ENCODE data around the gene THSD7A. TPM values are rescaled to one million over a fixed set of nuclear protein-coding genes. Genes with fewer than 3 reads are reported as not detected.

The THSD7A gene
- total RNA-seq, 1 donor from 2014 or later = 3.5 TPM

DNA sequence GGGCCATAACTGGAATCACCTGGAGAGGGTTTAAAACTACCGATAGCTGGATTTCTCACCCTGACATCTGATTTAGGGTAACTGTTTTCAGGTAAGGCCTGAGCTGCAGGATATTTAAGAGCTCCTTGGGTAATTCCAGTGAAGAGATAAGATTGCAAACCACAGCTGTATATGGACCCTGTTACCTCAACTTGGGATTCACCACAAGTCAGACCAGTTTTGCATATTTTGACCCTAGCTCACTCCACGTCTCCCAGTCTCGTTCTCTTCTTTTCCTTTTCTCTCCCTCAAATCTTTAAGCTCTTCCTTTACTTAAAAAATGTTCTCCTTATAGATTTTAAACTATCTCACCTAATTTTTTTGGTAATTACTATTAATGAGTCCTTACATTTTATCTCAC lies 264.4 kb downstream of the THSD7A start:
- no peaks in the 10 kb centered on the region for H3K79me2 ChIP-seq (ENCODE audit: insufficient read depth, low read length)
- H3K9ac ChIP-seq (ENCODE audit: low read length) = no peak overlapping the region
- no peak overlapping the region for H3K27ac Mint-ChIP-seq (ENCODE audit: unreplicated experiment)
- no peak overlapping the region for H3K4me3 Mint-ChIP-seq (ENCODE audit: unreplicated experiment)
- H3K4me3 ChIP-seq (ENCODE audit: insufficient read depth, low read depth, low read length) = no peak overlapping the region
- TF ChIP-seq CTCF (IDR thresholded peaks at IDR 0.05; ENCODE audit: insufficient read depth, low read depth, low read length) = no peak
- TF ChIP-seq EZH2 (IDR thresholded peaks at IDR 0.05; ENCODE audit: insufficient read depth, low read length) = no peak
- no peaks in the 10 kb centered on the region for H4K20me1 ChIP-seq (ENCODE audit: insufficient read depth, low read length)
- no peaks in the 10 kb centered on the region for H3K9me3 ChIP-seq (ENCODE audit: insufficient read depth, low read depth, low read length)
- FAIRE-seq (no peak), DNase-seq (ENCODE audit: low read depth) (no peak)
- no peaks in the 10 kb centered on the region for H3K36me3 Mint-ChIP-seq (ENCODE audit: low read depth, unreplicated experiment)
- no peak overlapping the region for H3K27ac ChIP-seq (ENCODE audit: low read depth, low read length)
- H3K9me3 Mint-ChIP-seq (ENCODE audit: unreplicated experiment) = no peaks in the 10 kb centered on the region
- no peak overlapping the region for H2AFZ ChIP-seq (ENCODE audit: low read depth, low read length)
- no peaks in the 10 kb centered on the region for H3K27me3 Mint-ChIP-seq (ENCODE audit: low read depth, unreplicated experiment)
- H3K4me2 ChIP-seq (ENCODE audit: low read length) = no peak overlapping the region
- no peaks in the 10 kb centered on the region for H3K36me3 ChIP-seq (ENCODE audit: insufficient read depth, low read length)
- no peaks in the 10 kb centered on the region for H3K4me1 ChIP-seq (ENCODE audit: insufficient read depth, low read length)
- H3K4me1 Mint-ChIP-seq (ENCODE audit: low read depth, unreplicated experiment) = no peaks in the 10 kb centered on the region
- H3K27me3 ChIP-seq (ENCODE audit: insufficient read depth, low read length) = no peaks in the 10 kb centered on the region

DNA sequence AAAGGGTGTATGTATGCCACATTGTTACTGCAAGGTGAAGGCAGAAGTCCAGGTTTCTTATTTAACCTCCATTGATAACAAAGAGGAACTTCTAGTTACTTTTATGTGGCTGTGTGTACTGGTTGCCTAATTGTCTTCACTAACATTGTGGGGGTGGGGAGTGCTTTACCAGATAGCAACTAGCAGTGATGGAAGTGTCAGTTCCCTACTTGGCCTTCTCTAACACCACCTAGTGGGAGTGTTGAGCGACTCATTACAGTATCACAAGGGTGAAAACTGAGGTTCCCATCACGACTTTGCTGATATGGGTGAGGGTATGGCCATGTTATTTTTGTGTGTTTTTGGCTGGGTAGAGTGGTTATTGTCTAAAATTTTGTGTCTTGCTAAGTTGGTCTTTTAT lies 274.4 kb downstream of the THSD7A start:
- H3K27ac Mint-ChIP-seq (ENCODE audit: unreplicated experiment) = no peak overlapping the region
- DNase-seq (ENCODE audit: low read depth) = peak; percentile 8
- Histone ChIP-seq H3K4me2 (ENCODE audit: low read length) (no peak overlapping the region), H4K20me1 (ENCODE audit: insufficient read depth, low read length) (no peaks in the 10 kb centered on the region), H3K4me1 (ENCODE audit: insufficient read depth, low read length) (no peaks in the 10 kb centered on the region), H3K9me3 (ENCODE audit: insufficient read depth, low read depth, low read length) (no peaks in the 10 kb centered on the region), H3K4me3 (ENCODE audit: insufficient read depth, low read depth, low read length) (no peak overlapping the region), H3K79me2 (ENCODE audit: insufficient read depth, low read length) (no peaks in the 10 kb centered on the region), H2AFZ (ENCODE audit: low read depth, low read length) (no peak overlapping the region), H3K36me3 (ENCODE audit: insufficient read depth, low read length) (no peaks in the 10 kb centered on the region), H3K27ac (ENCODE audit: low read depth, low read length) (no peak overlapping the region), H3K27me3 (ENCODE audit: insufficient read depth, low read length) (no peaks in the 10 kb centered on the region), H3K9ac (ENCODE audit: low read length) (no peak overlapping the region)
- FAIRE-seq = no peak
- H3K36me3 Mint-ChIP-seq (ENCODE audit: low read depth, unreplicated experiment) = no peaks in the 10 kb centered on the region
- TF ChIP-seq CTCF (IDR thresholded peaks at IDR 0.05; ENCODE audit: insufficient read depth, low read depth, low read length) = no peak
- peaks cover 11% of the 10 kb centered on the region for H3K4me1 Mint-ChIP-seq (ENCODE audit: low read depth, unreplicated experiment)
- no peak overlapping the region for H3K4me3 Mint-ChIP-seq (ENCODE audit: unreplicated experiment)
- no peaks in the 10 kb centered on the region for H3K9me3 Mint-ChIP-seq (ENCODE audit: unreplicated experiment)
- H3K27me3 Mint-ChIP-seq (ENCODE audit: low read depth, unreplicated experiment) = no peaks in the 10 kb centered on the region

DNA sequence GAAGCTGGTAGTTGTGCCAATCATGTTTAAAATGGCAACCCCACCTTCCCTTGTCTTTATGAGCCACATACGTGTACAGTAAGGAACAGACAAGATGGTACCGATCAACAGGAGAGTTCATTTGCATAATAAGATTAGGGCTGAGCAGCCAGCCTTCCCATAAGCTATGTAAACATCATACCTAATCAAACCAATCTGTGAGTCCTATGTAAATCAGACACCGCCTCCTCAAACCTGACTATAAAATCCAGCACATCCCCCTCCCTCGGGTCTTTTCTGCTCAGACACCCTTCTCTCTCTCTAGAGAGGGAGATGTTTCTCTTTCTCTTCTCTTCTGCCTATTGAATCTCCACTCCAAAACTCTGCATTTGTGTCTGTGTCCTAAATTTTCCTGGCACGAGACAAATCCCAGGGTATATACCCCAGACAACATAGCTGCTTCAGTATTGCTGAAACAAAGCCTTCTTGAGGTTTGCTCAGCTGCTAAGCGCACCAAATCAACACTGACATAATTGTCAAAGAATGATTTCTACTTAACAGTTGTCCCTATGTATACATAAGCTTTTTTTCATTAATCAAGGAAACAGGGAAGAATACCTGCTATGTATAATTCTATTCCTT lies 279.2 kb downstream of the THSD7A start:
- Mint-ChIP-seq H3K27ac (ENCODE audit: unreplicated experiment) (no peak overlapping the region), H3K36me3 (ENCODE audit: low read depth, unreplicated experiment) (no peaks in the 10 kb centered on the region), H3K27me3 (ENCODE audit: low read depth, unreplicated experiment) (no peaks in the 10 kb centered on the region), H3K4me3 (ENCODE audit: unreplicated experiment) (no peak overlapping the region), H3K4me1 (ENCODE audit: low read depth, unreplicated experiment) (peaks cover 11% of the 10 kb centered on the region), H3K9me3 (ENCODE audit: unreplicated experiment) (peaks cover 3% of the 10 kb centered on the region)
- Histone ChIP-seq H3K79me2 (ENCODE audit: insufficient read depth, low read length) (no peaks in the 10 kb centered on the region), H3K9ac (ENCODE audit: low read length) (no peak overlapping the region), H4K20me1 (ENCODE audit: insufficient read depth, low read length) (no peaks in the 10 kb centered on the region), H3K4me2 (ENCODE audit: low read length) (no peak overlapping the region), H3K27me3 (ENCODE audit: insufficient read depth, low read length) (no peaks in the 10 kb centered on the region), H3K36me3 (ENCODE audit: insufficient read depth, low read length) (no peaks in the 10 kb centered on the region), H2AFZ (ENCODE audit: low read depth, low read length) (no peak overlapping the region), H3K27ac (ENCODE audit: low read depth, low read length) (no peak overlapping the region), H3K4me3 (ENCODE audit: insufficient read depth, low read depth, low read length) (no peak overlapping the region), H3K9me3 (ENCODE audit: insufficient read depth, low read depth, low read length) (no peaks in the 10 kb centered on the region), H3K4me1 (ENCODE audit: insufficient read depth, low read length) (no peaks in the 10 kb centered on the region)
- TF ChIP-seq CTCF (IDR thresholded peaks at IDR 0.05; ENCODE audit: insufficient read depth, low read depth, low read length) = no peak
- DNase-seq (ENCODE audit: low read depth) (no peak), FAIRE-seq (no peak)
